Neuronal stem cell (in vitro differentiated cells): Measurements from ENCODE around the gene ENAH.

ENCODE experiments used
- DNase-seq: peaks from one replicate; pipeline ENCODE4 v3.0.0-alpha.2; 2013; ENCODE audit warnings: low spot score
- H2AFZ ChIP-seq: one replicate; pipeline ENCODE4 v1.6.1; 2013; ENCODE audit warnings: mild to moderate bottlenecking, low read length, inconsistent platforms
- H2AK5ac ChIP-seq: 2 replicates; pipeline ENCODE4 v1.6.1; 2013; ENCODE audit warnings: low read depth, mild to moderate bottlenecking, inconsistent platforms, low read length, moderate library complexity, mixed read lengths
- H2BK120ac ChIP-seq: 2 replicates; pipeline ENCODE4 v1.6.1; 2013; ENCODE audit warnings: low read depth, mild to moderate bottlenecking, inconsistent platforms, low read length, moderate library complexity, mixed read lengths
- H2BK12ac ChIP-seq: one replicate; pipeline ENCODE4 v1.6.1; 2013; ENCODE audit warnings: low read length, inconsistent platforms
- H2BK15ac ChIP-seq: 2 replicates; pipeline ENCODE4 v1.6.1; 2013; ENCODE audit warnings: mild to moderate bottlenecking, low read length, inconsistent platforms, mixed read lengths
- H2BK5ac ChIP-seq: one replicate; pipeline ENCODE4 v1.6.1; 2013; ENCODE audit warnings: inconsistent platforms, mild to moderate bottlenecking, low read length, moderate library complexity
- H3K14ac ChIP-seq: one replicate; pipeline ENCODE4 v1.6.1; 2013; ENCODE audit warnings: low read length, inconsistent platforms
- H3K18ac ChIP-seq: 2 replicates; pipeline ENCODE4 v1.6.1; 2013; ENCODE audit warnings: low read length, inconsistent platforms
- H3K23ac ChIP-seq: 2 replicates; pipeline ENCODE4 v1.6.1; 2013; ENCODE audit warnings: low read depth, mild to moderate bottlenecking, mixed read lengths, low read length, inconsistent platforms; ENCODE audit not compliant: poor library complexity
- H3K27ac ChIP-seq: replicated peaks from 3 replicates; pipeline ENCODE4 v1.5.1; 2013; ENCODE audit warnings: low read length, inconsistent platforms
- H3K27me3 ChIP-seq, 3 experiments: 2 replicates each; pipeline ENCODE4 v1.6.1; 2013; ENCODE audit warnings: low read length in 3 of 3, mild to moderate bottlenecking in 2 of 3, inconsistent platforms in 1 of 3, low read depth in 1 of 3, mixed read lengths in 1 of 3, moderate library complexity in 1 of 3; ENCODE audit not compliant: control insufficient read depth in 3 of 3, insufficient read depth in 3 of 3
- H3K36me3 ChIP-seq, 2 donors: replicated peaks in 1 of 2; 2 replicates each; pipeline ENCODE4 v1.6.1; 2013; ENCODE audit warnings: low read length in 2 of 2; ENCODE audit not compliant: control insufficient read depth in 2 of 2, insufficient read depth in 2 of 2
- H3K4ac ChIP-seq: 2 replicates; pipeline ENCODE4 v1.6.1; 2013; ENCODE audit warnings: inconsistent platforms, mild to moderate bottlenecking, low read length, moderate library complexity
- H3K4me1 ChIP-seq, 2 donors: 1 replicate in 1 of 2; 2 replicates in 1 of 2; pipeline ENCODE4 v1.6.1; 2013; ENCODE audit warnings: low read length in 2 of 2, low read depth in 1 of 2; ENCODE audit not compliant: control insufficient read depth in 2 of 2, insufficient read depth in 1 of 2
- H3K4me2 ChIP-seq: one replicate; pipeline ENCODE4 v1.6.1; 2013; ENCODE audit warnings: mild to moderate bottlenecking, low read length, inconsistent platforms; ENCODE audit not compliant: insufficient read depth, poor library complexity, severe bottlenecking
- H3K4me3 ChIP-seq, 2 donors: 2 replicates each; pipeline ENCODE4 v1.5.1; 2013; ENCODE audit warnings: low read length in 2 of 2, mild to moderate bottlenecking in 2 of 2, inconsistent platforms in 1 of 2, moderate library complexity in 1 of 2
- H3K79me1 ChIP-seq: one replicate; pipeline ENCODE4 v1.6.1; 2013; ENCODE audit warnings: low read depth, mild to moderate bottlenecking, inconsistent platforms, low read length, moderate library complexity
- H3K9ac ChIP-seq: one replicate; pipeline ENCODE4 v1.6.1; 2013; ENCODE audit warnings: mild to moderate bottlenecking, low read depth, low read length, inconsistent platforms; ENCODE audit not compliant: poor library complexity
- H3K9me3 ChIP-seq, 2 donors: replicated peaks in 1 of 2; 2 replicates each; pipeline versions ENCODE3 to v1.6.1; 2013; ENCODE audit warnings: low read length in 2 of 2, mild to moderate bottlenecking in 2 of 2, inconsistent platforms in 1 of 2, low read depth in 1 of 2, mixed read lengths in 1 of 2, moderate library complexity in 1 of 2; ENCODE audit not compliant: control insufficient read depth in 2 of 2, insufficient read depth in 1 of 2
- H4K8ac ChIP-seq: one replicate; pipeline ENCODE4 v1.6.1; 2013; ENCODE audit warnings: low read depth, mild to moderate bottlenecking, inconsistent platforms, low read length, moderate library complexity
- H4K91ac ChIP-seq: one replicate; pipeline ENCODE4 v1.6.1; 2013; ENCODE audit warnings: low read length, low read depth, mild to moderate bottlenecking, inconsistent platforms; ENCODE audit not compliant: poor library complexity
- WGBS, 2 donors: extraction: QIAGEN DNeasy Blood & Tissue Kit; methylation state at CpG; one replicate each; pipeline ENCODE4 v1.1.7; 2013; ENCODE audit warnings: missing lambda C conversion rate in 2 of 2, mixed read lengths in 1 of 2; ENCODE audit not compliant: insufficient read length in 2 of 2, insufficient replicate concordance in 1 of 2; ENCODE audit errors: extremely low coverage in 2 of 2; 5-methylcytosine and 5-hydroxymethylcytosine counted together

Gene ENAH

DNA sequence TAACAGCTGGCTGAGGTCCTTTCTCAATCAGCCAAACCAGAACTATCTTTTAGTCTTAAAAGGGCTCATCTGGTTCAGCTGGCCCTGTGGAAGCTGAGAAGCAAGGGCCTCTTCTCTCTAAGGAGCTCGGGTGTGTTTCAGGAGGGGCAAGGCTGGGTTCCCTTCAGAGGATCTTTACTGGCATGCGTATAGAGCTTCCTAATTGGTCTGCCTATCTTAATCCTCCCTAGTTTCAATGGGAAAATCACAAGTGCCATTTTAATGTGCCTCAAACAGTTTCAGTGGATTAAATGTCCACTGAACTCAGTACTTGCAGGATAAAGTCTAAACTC lies 143.6 kb downstream of the ENAH start:
- no peak overlapping the region for H2AK5ac ChIP-seq
- H4K8ac ChIP-seq = no peak overlapping the region
- no peaks in the 10 kb centered on the region for H3K27me3 ChIP-seq
- H4K91ac ChIP-seq = no peak overlapping the region
- peak overlapping the region; percentile 76 for H3K27ac ChIP-seq
- H2BK5ac ChIP-seq = no peak overlapping the region
- WGBS, 2 donors = no CpG with 5 or more reads among the region's 2 CpGs
- no peaks in the 10 kb centered on the region for H3K79me1 ChIP-seq
- no peak overlapping the region for H3K9ac ChIP-seq
- H3K4me2 ChIP-seq = no peak overlapping the region
- H2BK120ac ChIP-seq = no peak overlapping the region
- H3K4me3 ChIP-seq = no peak overlapping the region
- no peak overlapping the region for H2AFZ ChIP-seq
- peaks cover 9 to 11% of the 10 kb centered on the region in 2 donors for H3K4me1 ChIP-seq
- H3K18ac ChIP-seq = no peak overlapping the region
- no peak overlapping the region for H2BK12ac ChIP-seq
- H3K36me3 ChIP-seq = peaks cover 8 to 98% of the 10 kb centered on the region in 2 donors
- no peak overlapping the region for H3K14ac ChIP-seq
- no peaks in the 10 kb centered on the region for H3K9me3 ChIP-seq
- H3K23ac ChIP-seq = no peak overlapping the region
- no peak overlapping the region for H3K4ac ChIP-seq
- DNase-seq = no peak
- H2BK15ac ChIP-seq = no peak overlapping the region

DNA sequence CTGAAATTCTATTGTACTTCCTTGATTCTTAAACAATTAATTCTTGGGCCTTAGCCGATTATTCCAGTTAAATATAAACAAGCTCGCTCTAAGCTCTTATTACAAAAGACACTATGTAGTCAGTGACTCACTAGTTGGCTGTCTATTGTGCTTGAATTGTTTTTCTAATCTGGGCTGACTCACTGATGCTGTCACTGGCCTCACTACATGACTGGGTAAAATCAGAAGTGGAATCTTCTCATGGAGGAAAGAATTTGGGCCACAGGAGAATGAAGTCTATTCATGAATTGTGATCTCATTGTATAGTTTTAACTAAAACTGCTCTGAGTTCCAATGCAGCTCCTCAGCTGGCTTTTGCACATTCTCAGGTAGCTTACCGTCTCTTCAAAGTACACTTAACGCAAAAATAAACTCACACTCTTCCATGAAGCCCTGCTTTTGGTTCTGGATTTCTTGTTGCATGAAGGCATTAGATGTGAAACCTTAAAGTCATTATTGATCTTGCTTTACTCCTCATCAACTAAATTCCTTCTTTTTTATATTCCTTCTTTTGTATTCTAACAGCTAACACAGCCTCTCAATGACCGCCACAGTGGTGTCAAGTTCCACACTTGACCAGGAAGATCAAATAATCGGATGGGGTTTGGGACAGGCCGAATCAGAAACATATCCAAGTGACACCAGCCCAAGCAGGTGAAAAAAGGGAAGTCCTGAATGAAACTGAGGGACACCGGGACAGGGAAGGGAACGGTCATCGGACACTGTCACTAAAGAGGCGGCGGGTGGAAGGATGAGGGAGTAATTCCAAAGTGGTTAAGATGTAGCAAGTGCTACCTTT lies 144.2 kb downstream of the ENAH start:
- WGBS, 2 donors = no CpG with 5 or more reads among the region's 12 CpGs
- no peak overlapping the region for H3K4me3 ChIP-seq
- H3K4me2 ChIP-seq = no peak overlapping the region

DNA sequence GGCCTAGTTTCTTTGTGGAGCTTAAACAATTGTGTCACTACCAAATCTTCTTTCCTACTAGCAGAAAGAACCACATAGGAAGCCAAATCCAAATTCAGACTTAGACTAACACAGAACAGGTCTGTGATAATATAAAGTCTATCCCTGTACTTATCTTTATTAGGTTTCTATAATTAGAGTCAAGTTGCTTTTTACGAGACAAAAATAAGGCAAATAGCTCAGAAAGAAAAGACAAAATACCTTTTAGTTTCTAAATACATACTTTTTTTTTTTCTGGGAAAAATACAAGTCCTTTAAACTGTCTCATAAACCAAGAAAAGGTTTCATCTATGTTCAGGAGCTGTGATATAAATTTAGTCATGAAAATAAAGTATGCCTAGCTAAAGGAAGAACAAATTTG lies 146.2 kb downstream of the ENAH start:
- Histone ChIP-seq H4K8ac (no peak overlapping the region), H2BK5ac (no peak overlapping the region), H3K9me3 (no peaks in the 10 kb centered on the region), H3K4me3 (no peak overlapping the region), H2BK15ac (no peak overlapping the region), H3K36me3 (peaks cover 4 to 95% of the 10 kb centered on the region in 2 donors), H3K9ac (no peak overlapping the region), H3K79me1 (no peaks in the 10 kb centered on the region), H2BK12ac (no peak overlapping the region), H2AK5ac (no peak overlapping the region), H3K27ac (no peak overlapping the region), H3K14ac (no peak overlapping the region), H4K91ac (no peak overlapping the region), H2AFZ (no peak overlapping the region), H2BK120ac (no peak overlapping the region), H3K18ac (no peak overlapping the region), H3K23ac (no peak overlapping the region), H3K27me3 (no peaks in the 10 kb centered on the region), H3K4me2 (no peak overlapping the region), H3K4ac (no peak overlapping the region), H3K4me1 (peaks cover 9 to 11% of the 10 kb centered on the region in 2 donors)
- no peak for DNase-seq
- WGBS, 2 donors = no CpG with 5 or more reads among the region's 1 CpG

More for the DNA sequence above, 144.2 kb downstream of the ENAH start:
- Histone ChIP-seq H3K9ac (no peak overlapping the region), H3K4me1 (peaks cover 9 to 11% of the 10 kb centered on the region in 2 donors), H2AK5ac (no peak overlapping the region), H3K79me1 (no peaks in the 10 kb centered on the region), H2BK12ac (no peak overlapping the region), H2BK15ac (no peak overlapping the region), H3K23ac (no peak overlapping the region), H4K8ac (no peak overlapping the region), H3K14ac (no peak overlapping the region), H2BK120ac (no peak overlapping the region), H3K36me3 (peaks cover 8 to 99% of the 10 kb centered on the region in 2 donors), H3K9me3 (no peaks in the 10 kb centered on the region), H3K27ac (peak overlapping the region; percentile 76), H2AFZ (no peak overlapping the region), H3K18ac (no peak overlapping the region), H3K27me3 (no peaks in the 10 kb centered on the region), H3K4ac (no peak overlapping the region), H4K91ac (no peak overlapping the region), H2BK5ac (no peak overlapping the region)
- DNase-seq = peak; percentile 63

DNA sequence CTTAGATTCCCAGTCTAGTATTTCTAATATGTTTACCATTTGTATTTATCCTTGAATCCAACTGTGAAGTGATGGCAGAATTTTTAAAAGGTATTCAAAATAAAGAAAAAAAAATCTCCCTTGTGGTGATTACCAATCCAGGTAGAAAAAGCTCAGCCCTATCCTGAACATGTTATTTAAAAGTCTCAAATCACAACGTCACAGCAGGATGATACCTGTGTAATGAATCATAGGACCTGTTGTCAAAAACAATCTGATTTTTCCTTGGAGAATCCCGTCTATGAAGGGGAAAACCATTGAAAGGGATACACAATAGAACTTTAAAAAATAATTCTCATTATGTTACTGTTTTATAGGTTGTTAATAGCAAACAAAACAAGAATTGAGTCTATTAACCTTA lies 148.1 kb downstream of the ENAH start:
- Histone ChIP-seq H3K27ac (no peak overlapping the region), H4K8ac (no peak overlapping the region), H2BK5ac (no peak overlapping the region), H3K4me1 (peaks cover 9% of the 10 kb centered on the region in 2 donors), H2BK15ac (no peak overlapping the region), H3K79me1 (no peaks in the 10 kb centered on the region), H3K4ac (no peak overlapping the region), H3K23ac (no peak overlapping the region), H2BK120ac (no peak overlapping the region), H3K4me2 (no peak overlapping the region), H3K27me3 (no peaks in the 10 kb centered on the region), H4K91ac (no peak overlapping the region), H2BK12ac (no peak overlapping the region), H3K36me3 (peaks cover 4 to 95% of the 10 kb centered on the region in 2 donors), H3K18ac (no peak overlapping the region), H3K4me3 (no peak overlapping the region), H2AFZ (no peak overlapping the region), H2AK5ac (no peak overlapping the region), H3K9ac (no peak overlapping the region), H3K9me3 (no peaks in the 10 kb centered on the region), H3K14ac (no peak overlapping the region)
- no CpG with 5 or more reads among the region's 2 CpGs for WGBS, 2 donors
- DNase-seq = no peak
